GM12878 (cell line): ENCODE data around the gene AKAP13. TPM values are rescaled to one million over a fixed set of nuclear protein-coding genes. Genes with fewer than 3 reads are reported as not detected.

Experiments
- ATF3 ChIP-seq: IDR thresholded peaks from 2 replicates; pipeline ENCODE4 v1.6.1; 2011; ENCODE audit warnings: low read depth, mild to moderate bottlenecking, low read length, moderate library complexity, borderline replicate concordance; ENCODE audit errors: extremely low read depth
- BACH1 ChIP-seq: fragments of 450-650 bp; IDR thresholded peaks from 2 replicates; pipeline ENCODE4 v1.6.1; 2017; ENCODE audit warnings: mild to moderate bottlenecking, borderline replicate concordance
- BCL3 ChIP-seq: IDR thresholded peaks from 2 replicates; pipeline ENCODE4 v1.6.1; 2011; ENCODE audit warnings: borderline replicate concordance, low read depth, mild to moderate bottlenecking, moderate library complexity, low read length; ENCODE audit not compliant: insufficient read depth, poor library complexity, severe bottlenecking
- BHLHE40 ChIP-seq, 2 experiments: fragments of 450-650 bp in 1 of 2; IDR thresholded peaks; 2 replicates each; pipeline ENCODE4 v1.6.1; 2011 to 2017; ENCODE audit warnings: low read depth in 2 of 2, borderline replicate concordance in 1 of 2, improper control_type of control experiment in 1 of 2, low read length in 1 of 2, mild to moderate bottlenecking in 1 of 2
- EGR1 ChIP-seq, 2 experiments: IDR thresholded peaks; 1 replicate in 1 of 2; 2 replicates in 1 of 2; pipeline ENCODE4 v1.6.1; 2011 to 2012; ENCODE audit warnings: low read depth in 2 of 2, low read length in 2 of 2, borderline replicate concordance in 1 of 2, mild to moderate bottlenecking in 1 of 2, moderate library complexity in 1 of 2
- FOXK2 ChIP-seq: fragments of 450-650 bp; IDR thresholded peaks from 2 replicates; pipeline ENCODE4 v1.6.1; 2017; ENCODE audit warnings: mild to moderate bottlenecking, moderate library complexity
- IKZF2 ChIP-seq, 2 experiments: fragments of 450-650 bp; IDR thresholded peaks; 2 replicates each; pipeline ENCODE4 v1.6.1; 2017; ENCODE audit warnings: mild to moderate bottlenecking in 2 of 2, moderate library complexity in 2 of 2
- MEF2A ChIP-seq: IDR thresholded peaks from 2 replicates; pipeline ENCODE4 v1.6.1; 2011; ENCODE audit warnings: low read depth, mild to moderate bottlenecking, low read length, moderate library complexity; ENCODE audit not compliant: insufficient read depth
- MTA3 ChIP-seq: IDR thresholded peaks from 2 replicates; pipeline ENCODE4 v1.6.1; 2012; ENCODE audit warnings: low read length, inconsistent platforms, borderline replicate concordance
- NFYA ChIP-seq: IDR thresholded peaks from 2 replicates; pipeline ENCODE4 v1.6.1; 2011; ENCODE audit warnings: low read depth, mild to moderate bottlenecking, low read length, improper control_type of control experiment, borderline replicate concordance
- NFYB ChIP-seq: IDR thresholded peaks from 2 replicates; pipeline ENCODE4 v1.6.1; 2011; ENCODE audit warnings: low read depth, mild to moderate bottlenecking, low read length, improper control_type of control experiment, moderate library complexity; ENCODE audit not compliant: insufficient read depth
- NR2C1 ChIP-seq: fragments of 450-650 bp; IDR thresholded peaks from 2 replicates; pipeline ENCODE4 v1.6.1; 2017; ENCODE audit warnings: antibody characterized with exemption, mild to moderate bottlenecking, moderate library complexity
- PKNOX1 ChIP-seq: fragments of 450-650 bp; IDR thresholded peaks from 2 replicates; pipeline ENCODE4 v1.6.1; 2016; ENCODE audit warnings: mild to moderate bottlenecking
- POU2F2 ChIP-seq: IDR thresholded peaks from 3 replicates; pipeline ENCODE4 v1.6.1; 2011; ENCODE audit warnings: low read depth, mild to moderate bottlenecking, low read length, borderline replicate concordance
- RELB ChIP-seq: fragments of 450-650 bp; IDR thresholded peaks from 2 replicates; pipeline ENCODE4 v1.6.1; 2017; ENCODE audit warnings: low read depth, mild to moderate bottlenecking, moderate library complexity
- RFX5 ChIP-seq: IDR thresholded peaks from 2 replicates; pipeline ENCODE4 v1.6.1; 2011; ENCODE audit warnings: low read depth, low read length, improper control_type of control experiment
- RUNX3 ChIP-seq: IDR thresholded peaks from 2 replicates; pipeline ENCODE4 v1.6.1; 2012; ENCODE audit warnings: low read length, inconsistent platforms
- SMAD5 ChIP-seq: IDR thresholded peaks from 2 replicates; pipeline ENCODE4 v1.6.1; 2016; ENCODE audit warnings: antibody characterized with exemption, low read depth
- SPI1 ChIP-seq: IDR thresholded peaks from 2 replicates; pipeline ENCODE4 v1.6.1; 2011; ENCODE audit warnings: low read depth, mild to moderate bottlenecking, low read length, moderate library complexity, borderline replicate concordance; ENCODE audit not compliant: insufficient read depth
- SREBF1 ChIP-seq: IDR thresholded peaks from 2 replicates; pipeline ENCODE4 v1.6.1; 2012; ENCODE audit warnings: mild to moderate bottlenecking, low read length
- SREBF2 ChIP-seq: IDR thresholded peaks from 2 replicates; pipeline ENCODE4 v1.6.1; 2012; ENCODE audit warnings: mild to moderate bottlenecking, low read length
- USF1 ChIP-seq: IDR thresholded peaks from 2 replicates; pipeline ENCODE4 v1.6.1; 2011; ENCODE audit warnings: borderline replicate concordance, low read depth, mild to moderate bottlenecking, moderate library complexity, mixed read lengths, low read length; ENCODE audit not compliant: insufficient read depth; ENCODE audit errors: extremely low read length
- ZNF274 ChIP-seq: IDR thresholded peaks from one replicate; pipeline ENCODE4 v1.8.0; 2011; ENCODE audit not compliant: insufficient read length, insufficient read depth
- ZSCAN29 ChIP-seq: fragments of 450-650 bp; IDR thresholded peaks from 2 replicates; pipeline ENCODE4 v1.6.1; 2017; ENCODE audit warnings: mild to moderate bottlenecking, moderate library complexity
- ZZZ3 ChIP-seq: IDR thresholded peaks from 2 replicates; pipeline ENCODE4 v1.6.1; 2011; ENCODE audit warnings: low read depth; ENCODE audit not compliant: control insufficient read depth, insufficient read length
- polyA plus RNA-seq, 11 experiments: library from polyadenylated mRNA; depleted of rRNA in 4 of 11; unstranded in 6 of 11; stranded (reverse) in 5 of 11; fragments of >200 nt; fragmentation: Nextera tagmentation in 4 of 11; fragmentation: Illumina TruSeq in 1 of 11; extraction: Ambion mirVana in 4 of 11; extraction: Trizol in 1 of 11; gene quantifications; 1 replicate in 1 of 11; 2 replicates in 10 of 11; pipeline versions ENCODE4 v1.2.1 to v1.2.3, GENCODE V29; 2011 to 2016; ENCODE audit warnings: inconsistent platforms in 2 of 11, missing spikeins in 2 of 11, low read depth in 1 of 11
- total RNA-seq, 4 experiments: library from RNA; depleted of rRNA in 3 of 4; stranded (reverse); fragments of >200 nt in 3 of 4; fragmentation: Illumina TruSeq in 1 of 4; extraction: Trizol in 1 of 4; gene quantifications; 2 replicates each; pipeline versions ENCODE4 v1.2.1 to v1.2.3, GENCODE V29; 2013 to 2021

AKAP13 gene
- total and polyA plus RNA-seq, 10 of the 15 experiments (the other 5 are each of a cell fraction or from before 2014, with no cell fraction given): 14.4 to 74.9 (median 55.1) TPM

- TF ChIP-seq BHLHE40 (IDR thresholded peaks at IDR 0.05; ENCODE audit: borderline replicate concordance in 1 of 2, low read depth in 2 of 2, low read length in 1 of 2) (peak in 1 of 2 experiments; percentile 4; a peak in 1 of 4 replicates), MTA3 (no peak), PKNOX1 (peak; percentile 98), SPI1 (no peak), ZZZ3 (no peak), RELB (no peak), NFYB (peak; percentile 88; the same call in 1 of the 2 replicates), SREBF2 (no peak), RUNX3 (no peak), POU2F2 (no peak), FOXK2 (no peak), ATF3 (no peak), SREBF1 (no peak), MEF2A (no peak), USF1 (no peak), RFX5 (0 out of 2 replicates have a peak, but pooled peaks have one; percentile 7), EGR1 (IDR thresholded peaks at IDR 0.05; ENCODE audit: borderline replicate concordance in 1 of 2, low read depth in 2 of 2, low read length in 2 of 2) (peak in 1 of 2 experiments; percentile 53; a peak in 1 of 3 replicates), SMAD5 (no peak), NFYA (no peak), IKZF2 (IDR thresholded peaks at IDR 0.05) (no peak), ZSCAN29 (no peak), BCL3 (no peak), NR2C1 (no peak), BACH1 (peak; percentile 68), ZNF274 (no peak)
Observed at GRCh38 chr15:85794598-85795336, 414.4 kb downstream of the AKAP13 start, which contains the start of gene KLHL25 (continued).
